ENCODE measurements around the gene GPR39.

- TF ChIP-seq EZH2 (IDR thresholded peaks at IDR 0.05; ENCODE audit: borderline replicate concordance, low read depth, low read length, severe bottlenecking) (no peak), CTCF (IDR thresholded peaks at IDR 0.05; ENCODE audit: extremely low read depth in 1 of 2, insufficient read depth in 1 of 2, low read depth in 1 of 2, low read length in 2 of 2) (no peak), POLR2A (IDR thresholded peaks at IDR 0.05; ENCODE audit: low read depth, low read length) (no peak), GATA2 (IDR thresholded peaks at IDR 0.05; ENCODE audit: insufficient read depth, insufficient read length, low read depth, low read length) (no peak)
Observed at GRCh38 chr2:132478461-132479105, 62.0 kb downstream of the GPR39 start.
